GM10248 (cell line): ENCODE results near the gene PHACTR1.

Source experiments
- CTCF ChIA-PET: fragments of 300-600 bp; sonication (Branson Sonifier 250); formaldehyde crosslinking; extraction: SDS; loops from one replicate; lab custom pipeline; 2021; ENCODE audit warnings: antibody characterized with exemption; lab: Yijun Ruan, JAX
- POLR2A ChIA-PET: fragments of 350-650 bp; sonication (Branson Sonifier 250); formaldehyde crosslinking; extraction: SDS; loops from one replicate; lab custom pipeline; 2020; ENCODE audit warnings: antibody characterized with exemption; lab: Yijun Ruan, JAX
- DNase-seq: peaks from one replicate; pipeline ENCODE4 v3.0.0; 2012; ENCODE audit errors: extremely low spot score
- TF ChIP-seq, protein P1 (sequence below): IDR thresholded peaks from 2 replicates; pipeline ENCODE4 v1.5.1; 2012; ENCODE audit warnings: mild to moderate bottlenecking, low read depth; ENCODE audit errors: extremely low read depth, missing control alignments, control extremely low read depth

Gene PHACTR1

DNA sequence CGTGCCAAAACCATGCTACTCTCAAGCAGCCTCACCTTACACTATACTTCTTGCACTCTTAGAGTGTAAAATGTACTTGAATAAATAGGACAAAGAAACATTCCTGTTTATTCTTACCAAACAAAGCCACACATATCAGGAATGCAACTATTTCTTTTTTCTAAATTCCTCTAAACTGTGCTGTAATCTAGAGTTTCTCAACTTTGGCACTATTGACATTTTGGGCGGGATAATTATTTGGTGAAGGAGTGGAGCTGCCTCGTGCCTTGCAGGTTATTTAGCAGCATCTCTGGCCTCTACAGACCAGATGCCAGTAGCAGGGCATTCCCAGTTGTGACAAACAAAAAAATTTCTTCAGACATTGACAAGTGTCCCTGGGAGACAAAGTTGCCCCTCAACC, 86.9 kb downstream of the PHACTR1 start:
- DNase-seq = no peak
- CTCF ChIA-PET = no interaction called here
- TF ChIP-seq, protein P1, sequence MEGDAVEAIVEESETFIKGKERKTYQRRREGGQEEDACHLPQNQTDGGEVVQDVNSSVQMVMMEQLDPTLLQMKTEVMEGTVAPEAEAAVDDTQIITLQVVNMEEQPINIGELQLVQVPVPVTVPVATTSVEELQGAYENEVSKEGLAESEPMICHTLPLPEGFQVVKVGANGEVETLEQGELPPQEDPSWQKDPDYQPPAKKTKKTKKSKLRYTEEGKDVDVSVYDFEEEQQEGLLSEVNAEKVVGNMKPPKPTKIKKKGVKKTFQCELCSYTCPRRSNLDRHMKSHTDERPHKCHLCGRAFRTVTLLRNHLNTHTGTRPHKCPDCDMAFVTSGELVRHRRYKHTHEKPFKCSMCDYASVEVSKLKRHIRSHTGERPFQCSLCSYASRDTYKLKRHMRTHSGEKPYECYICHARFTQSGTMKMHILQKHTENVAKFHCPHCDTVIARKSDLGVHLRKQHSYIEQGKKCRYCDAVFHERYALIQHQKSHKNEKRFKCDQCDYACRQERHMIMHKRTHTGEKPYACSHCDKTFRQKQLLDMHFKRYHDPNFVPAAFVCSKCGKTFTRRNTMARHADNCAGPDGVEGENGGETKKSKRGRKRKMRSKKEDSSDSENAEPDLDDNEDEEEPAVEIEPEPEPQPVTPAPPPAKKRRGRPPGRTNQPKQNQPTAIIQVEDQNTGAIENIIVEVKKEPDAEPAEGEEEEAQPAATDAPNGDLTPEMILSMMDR = no peak
- POLR2A ChIA-PET = no interaction called here

DNA sequence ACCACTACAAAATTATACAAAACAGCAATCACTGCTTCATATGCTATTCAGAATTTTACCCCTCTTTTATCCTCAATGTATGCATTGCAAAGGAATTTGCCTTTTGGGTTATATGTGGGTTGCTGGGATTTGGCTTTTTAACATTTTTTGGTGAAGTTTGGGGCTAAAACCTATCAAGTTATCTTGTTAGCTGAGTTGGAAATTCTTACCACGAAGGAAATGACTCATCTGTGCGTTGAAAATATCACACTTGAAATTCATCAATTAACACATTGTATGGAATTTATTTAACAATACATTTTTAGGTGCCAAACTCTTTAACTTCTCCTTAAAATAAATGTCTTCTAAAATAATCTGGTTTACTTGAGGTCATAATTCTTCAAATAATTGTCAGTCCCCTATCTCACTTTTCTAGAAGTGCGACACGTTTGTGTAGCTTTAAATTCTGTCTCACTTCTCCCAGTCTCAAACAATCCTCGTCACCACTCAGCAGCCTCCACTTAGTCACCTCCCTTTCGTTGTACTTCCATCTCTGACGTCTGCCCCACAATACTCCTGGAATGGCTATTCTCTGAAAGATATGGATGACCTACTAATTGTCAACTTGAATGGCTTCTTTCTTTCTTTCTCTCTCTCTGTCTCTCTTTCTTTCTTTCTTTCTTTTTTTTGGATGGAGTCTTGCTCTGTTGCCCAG, 88.5 kb downstream of the PHACTR1 start:
- TF ChIP-seq, protein P1 = no peak
- no peak for DNase-seq
- POLR2A ChIA-PET = no interaction called here
- CTCF ChIA-PET = interaction anchor here (1.2 kb wide), 1 partner anchor 11 kb away, joined by 3 read pairs; no protein-coding TSS in a partner anchor

DNA sequence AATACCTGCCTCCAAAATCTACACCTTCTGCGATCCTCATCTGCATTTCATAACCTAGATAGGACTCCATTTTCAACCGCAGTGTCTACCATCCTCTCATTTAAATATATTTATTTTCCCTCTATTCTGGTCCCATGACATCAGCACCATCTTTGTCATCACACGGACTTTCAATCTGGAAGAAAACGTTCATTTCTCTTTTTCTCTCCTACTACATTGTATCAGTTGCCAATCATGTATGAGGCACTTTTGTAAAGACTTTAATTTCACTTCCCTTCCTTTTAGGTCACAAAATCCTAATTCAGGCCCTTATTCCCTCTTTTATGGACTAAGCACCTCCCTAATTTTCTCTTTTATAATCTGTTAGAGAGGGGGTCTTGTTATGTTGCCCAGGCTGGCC, 89.6 kb downstream of the PHACTR1 start:
- no peak for DNase-seq
- ChIA-PET CTCF (no interaction called here), POLR2A (no interaction called here)
- TF ChIP-seq, protein P1 = no peak

DNA sequence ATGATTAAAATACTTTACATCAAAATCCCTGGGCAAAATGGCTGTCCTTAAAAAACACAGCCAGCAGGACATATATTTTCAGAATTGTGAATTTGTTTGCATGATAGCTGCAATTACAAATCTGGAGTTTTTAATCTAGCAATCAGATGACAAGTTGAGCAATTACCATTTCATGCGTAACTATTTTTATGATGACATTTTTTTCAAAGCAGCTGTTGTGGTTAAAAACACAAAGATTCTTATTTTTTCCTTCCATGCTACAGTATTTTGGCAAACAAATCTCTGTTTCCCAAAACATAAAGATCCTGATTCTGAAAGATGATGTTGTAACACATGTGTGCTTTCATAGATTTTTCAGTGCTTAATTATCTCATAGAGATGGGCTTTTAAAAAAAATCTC, 90.2 kb downstream of the PHACTR1 start:
- TF ChIP-seq, protein P1 = no peak
- ChIA-PET POLR2A (no interaction called here), CTCF (no interaction called here)
- DNase-seq = no peak

DNA sequence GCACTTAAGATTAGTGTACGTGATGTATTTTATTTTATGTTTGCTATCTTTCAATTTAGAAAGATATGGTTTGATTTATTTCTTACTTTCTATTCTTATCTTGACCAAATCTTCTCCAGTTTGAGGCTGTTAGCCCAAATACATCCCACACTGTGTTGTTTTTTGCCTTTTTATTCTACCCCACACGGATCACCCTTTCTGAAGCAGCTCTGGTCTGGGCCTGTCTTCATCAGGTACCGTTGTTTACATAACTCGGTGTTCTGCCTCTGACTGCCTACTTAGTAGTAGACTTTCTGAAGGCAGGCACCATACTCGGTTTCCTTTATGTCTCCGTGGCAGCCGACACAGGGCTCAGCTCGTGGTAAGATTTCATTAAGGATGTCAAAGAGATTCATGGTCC, 95.0 kb downstream of the PHACTR1 start:
- POLR2A ChIA-PET = no interaction called here
- TF ChIP-seq, protein P1 = no peak
- DNase-seq = no peak
- CTCF ChIA-PET = no interaction called here

DNA sequence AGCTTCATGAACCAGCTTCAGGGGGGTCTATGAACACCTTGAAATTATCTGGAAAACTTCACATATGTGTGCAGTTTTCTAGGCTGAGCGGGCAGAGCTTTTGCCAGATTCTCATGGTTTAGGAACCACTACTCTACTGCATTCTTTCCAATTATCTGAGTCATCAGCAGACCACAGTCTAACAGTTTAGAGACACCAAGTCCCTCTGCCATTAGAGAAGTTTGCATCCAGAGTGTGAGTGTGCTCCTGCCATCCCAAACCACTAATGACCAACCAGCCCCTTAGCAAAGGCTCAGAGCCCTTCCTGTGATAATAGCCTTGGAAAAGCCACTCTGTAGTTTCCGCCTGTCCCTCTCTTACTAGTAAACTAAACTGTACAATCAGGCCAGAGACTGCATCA, 96.8 kb downstream of the PHACTR1 start:
- ChIA-PET POLR2A (no interaction called here), CTCF (interaction anchor here (0.9 to 1.4 kb wide), 3 partner anchors 10 to 31 kb away, joined by 3 read pairs; no protein-coding TSS in a partner anchor)
- DNase-seq = no peak
- TF ChIP-seq, protein P1 = no peak
